Parathyroid adenoma (tissue), 2 donors: ENCODE measurements around the gene HAUS1.
A peak's percentile ranks its signal among the peaks of the same experiment; 100 is the strongest.

Experiments used
- H2AFZ ChIP-seq: fragments of 300-600 bp; sonication (generic); one replicate; pipeline ENCODE4 v1.7.0; 2017; ENCODE audit warnings: antibody characterized with exemption, mild to moderate bottlenecking
- H3K27ac ChIP-seq: fragments of 300-600 bp; sonication (generic); one replicate; pipeline ENCODE4 v1.7.0; 2017
- H3K27me3 ChIP-seq: fragments of 300-600 bp; sonication (generic); one replicate; pipeline ENCODE4 v1.7.0; 2017; ENCODE audit warnings: low read length; ENCODE audit not compliant: control insufficient read depth, insufficient read depth
- H3K36me3 ChIP-seq: fragments of 300-600 bp; sonication (generic); one replicate; pipeline ENCODE4 v1.7.0; 2017; ENCODE audit warnings: low read length; ENCODE audit not compliant: control insufficient read depth, insufficient read depth
- H3K4me1 ChIP-seq: fragments of 300-600 bp; sonication (generic); one replicate; pipeline ENCODE4 v1.7.0; 2017; ENCODE audit warnings: control low read depth
- H3K4me2 ChIP-seq: fragments of 300-600 bp; sonication (generic); one replicate; pipeline ENCODE4 v1.7.0; 2017; ENCODE audit warnings: low read length
- H3K4me3 ChIP-seq: fragments of 300-600 bp; sonication (generic); one replicate; pipeline ENCODE4 v1.7.0; 2017; ENCODE audit warnings: low read depth, low read length
- H3K79me2 ChIP-seq: fragments of 300-600 bp; sonication (generic); one replicate; pipeline ENCODE4 v1.7.0; 2017; ENCODE audit warnings: control low read depth
- H3K9ac ChIP-seq: fragments of 300-600 bp; sonication (generic); one replicate; pipeline ENCODE4 v1.7.0; 2017; ENCODE audit warnings: mild to moderate bottlenecking
- H3K9me3 ChIP-seq: fragments of 300-600 bp; sonication (generic); one replicate; pipeline ENCODE4 v1.7.0; 2017; ENCODE audit warnings: low read length; ENCODE audit not compliant: control insufficient read depth
- CTCF ChIP-seq: fragments of 300-600 bp; sonication (generic); IDR thresholded peaks from one replicate; pipeline ENCODE4 v1.7.0; 2017; ENCODE audit warnings: antibody characterized with exemption, mild to moderate bottlenecking
- donor health status: primary hyperparathyroidism.

HAUS1 gene

GRCh38 chr18:46134920-46135675 is 30.9 kb downstream of the HAUS1 start:
- Histone ChIP-seq H3K4me3 (peak overlapping the region; percentile 28), H3K27ac (peak overlapping the region; percentile 40), H3K79me2 (no peaks in the 10 kb centered on the region), H3K36me3 (no peaks in the 10 kb centered on the region), H3K27me3 (no peaks in the 10 kb centered on the region), H3K9ac (no peak overlapping the region), H3K9me3 (no peaks in the 10 kb centered on the region), H3K4me2 (peak overlapping the region; percentile 13), H2AFZ (peak overlapping the region; percentile 56), H3K4me1 (peaks cover 11% of the 10 kb centered on the region)
- TF ChIP-seq CTCF: no peak

- H3K36me3 ChIP-seq: no peaks in the 10 kb centered on the region
- no peak overlapping the region for H3K9ac ChIP-seq
- no peak overlapping the region for H3K4me3 ChIP-seq
- H3K9me3 ChIP-seq: no peaks in the 10 kb centered on the region
- no peak for TF ChIP-seq CTCF
- no peak overlapping the region for H3K27ac ChIP-seq
- peaks cover 5% of the 10 kb centered on the region for H3K4me1 ChIP-seq
- no peaks in the 10 kb centered on the region for H3K27me3 ChIP-seq
- no peak overlapping the region for H3K4me2 ChIP-seq
- no peak overlapping the region for H2AFZ ChIP-seq
- H3K79me2 ChIP-seq: no peaks in the 10 kb centered on the region
Observed at GRCh38 chr18:46140173-46140572, 36.0 kb downstream of the HAUS1 start.

- no peak overlapping the region for H3K27ac ChIP-seq
- no peak overlapping the region for H3K9ac ChIP-seq
- H2AFZ ChIP-seq: no peak overlapping the region
- no peak overlapping the region for H3K4me3 ChIP-seq
- H3K36me3 ChIP-seq: no peaks in the 10 kb centered on the region
- no peak for TF ChIP-seq CTCF
- no peaks in the 10 kb centered on the region for H3K9me3 ChIP-seq
- H3K4me2 ChIP-seq: no peak overlapping the region
- H3K27me3 ChIP-seq: no peaks in the 10 kb centered on the region
- no peaks in the 10 kb centered on the region for H3K4me1 ChIP-seq
- H3K79me2 ChIP-seq: no peaks in the 10 kb centered on the region
Observed at GRCh38 chr18:46141199-46141598, 37.0 kb downstream of the HAUS1 start.

GRCh38 chr18:46148810-46149209 is 44.6 kb downstream of the HAUS1 start:
- Histone ChIP-seq H3K4me1 (peaks cover 21% of the 10 kb centered on the region), H3K36me3 (no peaks in the 10 kb centered on the region), H3K9ac (no peak overlapping the region), H3K27me3 (no peaks in the 10 kb centered on the region), H3K27ac (no peak overlapping the region), H3K79me2 (no peaks in the 10 kb centered on the region), H3K9me3 (no peaks in the 10 kb centered on the region), H2AFZ (peak overlapping the region; percentile 23), H3K4me3 (no peak overlapping the region), H3K4me2 (no peak overlapping the region)
- peak; percentile 84 for TF ChIP-seq CTCF

- Histone ChIP-seq H3K27me3 (no peaks in the 10 kb centered on the region), H2AFZ (peak overlapping the region; percentile 74), H3K9me3 (no peaks in the 10 kb centered on the region), H3K4me3 (peak overlapping the region; percentile 29), H3K4me2 (peak overlapping the region; percentile 74), H3K79me2 (no peaks in the 10 kb centered on the region), H3K4me1 (peaks cover 42% of the 10 kb centered on the region), H3K36me3 (no peaks in the 10 kb centered on the region), H3K9ac (no peak overlapping the region), H3K27ac (peak overlapping the region; percentile 97)
- no peak for TF ChIP-seq CTCF
Observed at GRCh38 chr18:46152436-46152807, 48.2 kb downstream of the HAUS1 start.
